T1000 (cell line): Measurements from ENCODE around the gene OR1B1.
"Not testable (repeated sequence)": the region's sequence is repeated elsewhere in the genome, so short reads cannot be mapped to it uniquely, and the experiment has no call there.

Source experiments
- DNase-seq: peaks from one replicate; lab custom pipeline; 2025; ENCODE audit warnings: mixed read lengths; lab: John Stamatoyannopoulos, UW

The OR1B1 gene

DNA sequence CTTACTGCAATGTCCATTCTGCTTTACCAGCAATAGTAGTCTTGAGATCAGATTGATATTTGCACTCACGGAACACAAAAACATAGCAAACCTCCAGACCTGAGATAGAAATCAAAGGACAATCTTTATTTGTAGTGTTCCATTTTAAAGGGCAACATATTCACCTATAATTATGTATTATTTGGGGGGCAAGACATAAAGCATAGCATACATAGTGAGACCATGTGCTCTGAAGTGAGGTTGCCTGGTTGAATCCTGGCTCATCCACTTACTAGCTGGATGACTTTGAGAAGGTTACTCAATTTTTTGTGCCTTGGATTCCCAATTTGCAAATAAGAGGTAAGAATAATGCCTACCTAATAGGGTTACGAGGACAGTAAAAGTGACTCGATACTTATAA, at the start of gene OR1B1:
Gene OR1B1, minus strand, starts transcription at position 101 of the 400 bp plus-strand sequence.
- DNase-seq, result no peak

DNA sequence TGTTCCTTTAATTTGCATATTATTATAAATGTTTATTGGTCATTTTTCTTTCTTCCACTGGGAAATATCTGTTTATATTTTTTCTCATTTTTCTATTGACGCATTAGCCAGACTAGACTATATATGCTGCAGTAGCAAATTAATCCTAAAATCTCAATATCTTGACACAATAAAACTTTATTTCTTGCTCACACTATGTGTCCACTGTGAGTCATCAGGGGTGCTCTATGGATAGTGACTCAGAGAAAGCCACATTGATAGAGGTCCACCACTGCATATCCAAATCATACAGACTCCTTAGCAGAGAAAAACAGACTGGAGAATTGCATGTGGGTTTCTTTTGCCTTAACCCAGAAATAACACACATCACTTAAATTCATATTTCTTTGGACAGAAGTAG, 38.3 kb upstream of the OR1B1 start:
- no peak for DNase-seq

DNA sequence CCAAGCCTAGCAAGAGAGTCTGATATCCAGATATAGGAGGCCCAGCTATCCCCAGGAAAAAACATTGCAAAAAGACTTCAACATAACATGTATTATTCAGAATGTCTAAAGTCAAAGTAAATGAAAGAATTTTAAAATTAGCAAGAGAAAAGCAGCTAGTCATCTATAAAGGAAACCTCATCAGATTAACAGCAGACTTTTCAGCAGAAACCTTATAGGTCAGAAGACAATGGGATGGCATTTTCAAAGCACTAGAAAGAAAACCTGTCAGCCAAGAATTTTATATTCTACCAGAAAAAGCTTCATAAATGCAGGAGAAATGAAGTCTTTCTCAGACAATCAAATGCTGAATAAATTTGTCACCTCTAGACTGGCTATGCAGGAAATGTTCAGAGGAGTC, 27.4 kb upstream of the OR1B1 start:
- no peak for DNase-seq

DNA sequence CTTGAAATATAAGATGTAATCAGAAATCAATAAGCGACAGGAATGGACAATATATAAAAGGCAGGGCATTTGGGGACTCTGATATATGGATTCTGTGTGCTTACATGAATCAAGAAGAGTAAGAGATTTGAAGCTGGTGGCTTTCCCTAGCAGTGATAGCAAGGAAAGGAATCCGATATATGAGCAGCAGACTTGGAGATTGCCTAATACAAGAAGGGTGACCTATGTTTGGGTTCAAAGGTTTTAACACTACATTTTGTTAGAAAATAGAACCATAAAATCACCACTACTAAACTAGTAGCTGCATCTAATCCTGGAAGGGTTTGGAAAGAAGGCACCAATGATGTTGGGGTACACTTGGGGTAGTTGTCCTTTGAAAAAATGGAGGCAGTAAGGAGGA, 15.1 kb upstream of the OR1B1 start:
- DNase-seq, result no peak

DNA sequence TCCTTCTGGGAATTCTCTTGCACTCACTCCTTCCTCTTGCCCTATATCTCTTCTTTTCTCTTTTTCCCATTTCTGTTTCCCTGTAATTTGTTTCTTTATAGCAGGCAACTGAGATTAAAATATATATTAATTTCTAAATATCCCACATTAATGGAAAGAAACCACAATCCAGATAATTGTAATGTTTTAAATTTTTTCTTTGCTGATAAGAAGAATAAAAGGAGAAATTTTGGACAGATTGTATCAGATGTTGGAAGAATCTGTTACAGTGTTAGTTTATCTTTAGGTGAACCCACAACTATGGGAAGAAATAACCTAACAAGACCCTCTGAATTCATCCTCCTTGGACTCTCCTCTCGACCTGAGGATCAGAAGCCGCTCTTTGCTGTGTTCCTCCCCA, 4.0 kb upstream of the OR1B1 start, which contains the start of gene OR1L1:
Gene OR1L1, plus strand, starts transcription at position 301 of the 400 bp plus-strand sequence. Its CDS starts 0 bp downstream, at position 301.
- DNase-seq, result no peak

DNA sequence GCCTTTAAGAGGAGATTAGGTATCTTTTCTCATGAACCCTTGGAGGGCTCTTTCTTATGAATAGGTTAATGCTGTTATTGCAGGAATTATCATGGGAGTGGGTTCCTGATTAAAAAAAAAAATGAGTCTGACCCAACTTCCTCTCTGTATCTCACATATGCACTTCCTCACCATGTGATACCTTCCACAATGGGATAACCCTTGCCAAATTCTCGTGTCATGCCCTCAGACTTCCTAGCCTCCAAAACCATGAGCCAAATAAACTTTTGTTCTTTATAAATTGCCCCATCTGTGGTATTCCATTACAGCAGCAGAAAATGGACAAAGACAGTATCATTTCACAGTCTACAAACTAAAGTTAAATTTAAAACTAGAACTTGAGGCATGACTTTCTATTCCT, 1.0 kb downstream of the OR1B1 start:
- DNase-seq, result no peak

- no peak for DNase-seq
Observed at GRCh38 chr9:122642226-122642625, 15.2 kb downstream of the OR1B1 start.

GRCh38 chr9:122619996-122620395, 37.4 kb downstream of the OR1B1 start:
- no peak for DNase-seq

DNA sequence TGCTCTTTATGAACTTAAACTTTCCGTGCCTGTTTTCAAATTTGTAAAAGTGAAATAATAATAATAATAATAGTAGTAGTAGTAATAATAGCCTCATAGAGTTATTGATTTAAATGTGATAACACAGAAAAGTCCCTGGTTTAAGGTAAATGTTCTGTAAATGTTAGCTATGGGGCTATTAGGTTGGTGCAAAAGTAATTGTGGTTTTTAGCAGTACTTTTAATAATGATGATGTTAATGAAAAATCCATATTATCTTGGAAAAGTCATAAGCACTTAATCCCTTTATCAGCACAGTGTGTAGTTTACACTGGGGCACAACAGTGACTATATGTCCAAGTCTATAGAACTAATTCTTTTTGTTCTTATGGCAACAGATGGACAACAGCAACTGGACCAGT, 43.1 kb downstream of the OR1B1 start, which contains the start of gene OR1Q1:
Gene OR1Q1, plus strand, starts transcription at position 377 of the 400 bp plus-strand sequence. Its CDS starts 0 bp downstream, at position 377.
- no peak for DNase-seq

GRCh38 chr9:122609804-122610203, 47.6 kb downstream of the OR1B1 start:
- no peak for DNase-seq

- no peak for DNase-seq
Observed at GRCh38 chr9:122606587-122606986, 50.8 kb downstream of the OR1B1 start.

GRCh38 chr9:122605691-122606090, 51.7 kb downstream of the OR1B1 start:
- DNase-seq, result no peak

GRCh38 chr9:122583284-122583683, 74.1 kb downstream of the OR1B1 start, which contains the start of gene OR1L8:
OR1L8 (minus strand) TSS chr9:122583384; CDS start chr9:122568477, 14,907 bp downstream.
- DNase-seq, result not testable (repeated sequence)

- DNase-seq, result no peak
Observed at GRCh38 chr9:122580360-122580759, 77.1 kb downstream of the OR1B1 start.

GRCh38 chr9:122579874-122580273, 77.6 kb downstream of the OR1B1 start:
- no peak for DNase-seq
